ENCODE measurements around the gene ALDH1L1.

Gene ALDH1L1

GRCh38 chr3:126109880-126110235 lies 70.5 kb downstream of the ALDH1L1 start:
- DNase-seq (ENCODE audit: low read depth), result no peak
- TF ChIP-seq CTCF (conservative IDR thresholded peaks at IDR 0.05; ENCODE audit: low read length), result no peak
- no peak overlapping the region for H3K4me3 ChIP-seq (ENCODE audit: low read length)

GRCh38 chr3:126109146-126109879 lies 71.1 kb downstream of the ALDH1L1 start:
- no peak overlapping the region for H3K4me3 ChIP-seq (ENCODE audit: low read length)
- TF ChIP-seq CTCF (conservative IDR thresholded peaks at IDR 0.05; ENCODE audit: low read length), result no peak
- no peak for DNase-seq (ENCODE audit: low read depth)

- TF ChIP-seq CTCF (conservative IDR thresholded peaks at IDR 0.05; ENCODE audit: low read length), result no peak
- H3K4me3 ChIP-seq (ENCODE audit: low read length), result no peak overlapping the region
- DNase-seq (ENCODE audit: low read depth), result no peak
Measured at GRCh38 chr3:126108676-126109050, 71.7 kb downstream of the ALDH1L1 start.

- TF ChIP-seq CTCF (conservative IDR thresholded peaks at IDR 0.05; ENCODE audit: low read length), result no peak
- no peak overlapping the region for H3K4me3 ChIP-seq (ENCODE audit: low read length)
- no peak for DNase-seq (ENCODE audit: low read depth)
Measured at GRCh38 chr3:126107957-126108675, 72.3 kb downstream of the ALDH1L1 start.

- no peak overlapping the region for H3K4me3 ChIP-seq (ENCODE audit: low read length)
- no peak for DNase-seq (ENCODE audit: low read depth)
- TF ChIP-seq CTCF (conservative IDR thresholded peaks at IDR 0.05; ENCODE audit: low read length), result no peak
Measured at GRCh38 chr3:126107203-126107939, 73.0 kb downstream of the ALDH1L1 start.

- no peak for TF ChIP-seq CTCF (conservative IDR thresholded peaks at IDR 0.05; ENCODE audit: low read length)
- no peak overlapping the region for H3K4me3 ChIP-seq (ENCODE audit: low read length)
Measured at GRCh38 chr3:126106336-126107202, 73.8 kb downstream of the ALDH1L1 start.

More at GRCh38 chr3:126106336-126107202, 73.8 kb downstream of the ALDH1L1 start:
- DNase-seq (ENCODE audit: low read depth), result no peak
